GM12878 (cell line): Measurements from ENCODE around the gene TROAP. TPM values are rescaled to one million over a fixed set of nuclear protein-coding genes. Genes with fewer than 3 reads are reported as not detected.

Source experiments
- ATAC-seq: fragments of 200-7000 bp; cut with Tn5 transposase; 3 replicates; pipeline ENCODE4 v1.9.1; 2020; ENCODE audit warnings: mild to moderate bottlenecking, moderate library complexity
- BruUV-seq: library from RNA; stranded (reverse); fragments of 400-500 nt; replicated peaks from 2 replicates; lab custom pipeline; 2021; lab: Mats Ljungman, UMichigan
- CTCF ChIA-PET: fragments of 300-600 bp; sonication (Branson Sonifier 250); formaldehyde crosslinking; extraction: SDS; loops from one replicate; lab custom pipeline; 2021; ENCODE audit warnings: inconsistent platforms; lab: Yijun Ruan, JAX
- POLR2A ChIA-PET: fragments of 350-600 bp; formaldehyde crosslinking; extraction: SDS; loops from one replicate; lab custom pipeline; 2021; ENCODE audit warnings: inconsistent platforms; lab: Charles Lee
- RAD21 ChIA-PET: fragments of 300-600 bp; sonication (Branson Sonifier 250); formaldehyde crosslinking; loops from one replicate; lab custom pipeline; 2023; ENCODE audit warnings: antibody characterized with exemption; ENCODE audit not compliant: unreplicated experiment; lab: Charles Lee
- SMC1A ChIA-PET: fragments of 300-600 bp; sonication (Branson Sonifier 250); formaldehyde crosslinking; loops from one replicate; lab custom pipeline; 2023; ENCODE audit not compliant: unreplicated experiment, uncharacterized antibody; lab: Charles Lee
- DNase-seq: peaks from one replicate; pipeline ENCODE4 v3.0.0-alpha.2; 2011; ENCODE audit warnings: low read depth, low spot score
- FAIRE-seq: peaks from 3 replicates; lab custom pipeline; 2011; peaks lifted over from hg19 to GRCh38; lab: Jason Lieb, UNC
- H2AFZ ChIP-seq: 2 replicates; pipeline ENCODE4 v1.6.0; 2011; ENCODE audit warnings: low read depth, low read length, control low read depth; ENCODE audit not compliant: control insufficient read depth
- H3K27ac ChIP-seq: 2 replicates; pipeline ENCODE4 v1.5.1; 2011; ENCODE audit warnings: control low read depth; ENCODE audit not compliant: control insufficient read depth, insufficient read depth
- H3K27me3 ChIP-seq, 2 experiments: replicated peaks in 1 of 2; 2 replicates each; pipeline versions ENCODE4 v1.6.0 to v1.6.1; 2011; ENCODE audit warnings: low read length in 1 of 2; ENCODE audit not compliant: control insufficient read depth in 2 of 2, insufficient read depth in 2 of 2
- H3K36me3 ChIP-seq, 2 experiments: 2 replicates each; pipeline ENCODE4 v1.5.1; 2011; ENCODE audit warnings: low read length in 1 of 2; ENCODE audit not compliant: control insufficient read depth in 2 of 2, insufficient read depth in 2 of 2
- H3K4me1 ChIP-seq: 2 replicates; pipeline ENCODE4 v1.6.1; 2011; ENCODE audit warnings: mild to moderate bottlenecking, low read length, moderate library complexity, mixed read lengths; ENCODE audit not compliant: control insufficient read depth, insufficient read depth
- H3K4me2 ChIP-seq: 2 replicates; pipeline ENCODE4 v1.6.0; 2011; ENCODE audit warnings: control low read depth; ENCODE audit not compliant: control insufficient read depth, insufficient read depth
- H3K4me3 ChIP-seq: fragments of 200-600 bp; sonication (generic); 2 replicates; pipeline ENCODE4 v1.5.1; 2016
- H3K79me2 ChIP-seq: 2 replicates; pipeline ENCODE4 v1.6.0; 2011; ENCODE audit warnings: low read length; ENCODE audit not compliant: control insufficient read depth, insufficient read depth
- H3K9ac ChIP-seq: 2 replicates; pipeline ENCODE4 v1.8.0; 2011; ENCODE audit warnings: low read length, control low read depth, mixed read lengths; ENCODE audit not compliant: control insufficient read depth, insufficient read depth
- H3K9me3 ChIP-seq: replicated peaks from 3 replicates; pipeline ENCODE4 v1.5.1; 2011; ENCODE audit warnings: mild to moderate bottlenecking, low read length; ENCODE audit not compliant: control insufficient read depth, insufficient read depth
- H4K20me1 ChIP-seq: 2 replicates; pipeline ENCODE4 v1.6.0; 2011; ENCODE audit not compliant: control insufficient read depth, insufficient read depth
- ASH2L ChIP-seq: fragments of 300-600, 200-600 bp; sonication (generic); IDR thresholded peaks from 2 replicates; pipeline ENCODE4 v1.6.1; 2017; ENCODE audit warnings: low read depth, mild to moderate bottlenecking, borderline replicate concordance
- FOXM1 ChIP-seq: IDR thresholded peaks from 2 replicates; pipeline ENCODE4 v1.6.1; 2012; ENCODE audit warnings: low read depth, mild to moderate bottlenecking, inconsistent platforms, low read length, moderate library complexity
- GATAD2B ChIP-seq: fragments of 450-650 bp; conservative IDR thresholded peaks from 2 replicates; pipeline ENCODE4 v1.6.1; 2017; ENCODE audit warnings: low read depth, mild to moderate bottlenecking, moderate library complexity
- IKZF1 ChIP-seq: fragments of 450-650 bp; conservative IDR thresholded peaks from 2 replicates; pipeline ENCODE4 v1.6.1; 2017; ENCODE audit warnings: antibody characterized with exemption, mild to moderate bottlenecking
- LARP7 ChIP-seq: fragments of 450-650 bp; IDR thresholded peaks from 2 replicates; pipeline ENCODE4 v1.6.1; 2017; ENCODE audit warnings: mild to moderate bottlenecking
- NFYB ChIP-seq: IDR thresholded peaks from 2 replicates; pipeline ENCODE4 v1.6.1; 2011; ENCODE audit warnings: low read depth, mild to moderate bottlenecking, low read length, improper control_type of control experiment, moderate library complexity; ENCODE audit not compliant: insufficient read depth
- NR2C2 ChIP-seq: IDR thresholded peaks from 2 replicates; pipeline ENCODE4 v1.6.1; 2011; ENCODE audit warnings: borderline replicate concordance, low read depth; ENCODE audit not compliant: control insufficient read depth, insufficient read length
- NRF1 ChIP-seq: conservative IDR thresholded peaks from 2 replicates; pipeline ENCODE4 v1.6.1; 2011; ENCODE audit warnings: mild to moderate bottlenecking, low read depth, low read length, improper control_type of control experiment
- POLR2A ChIP-seq: IDR thresholded peaks from 2 replicates; pipeline ENCODE4 v1.6.1; 2011; ENCODE audit warnings: low read depth, mild to moderate bottlenecking, low read length
- SRF ChIP-seq, 2 experiments: IDR thresholded peaks; 2 replicates each; pipeline ENCODE4 v1.6.1; 2011; ENCODE audit warnings: low read depth in 2 of 2, low read length in 2 of 2, mild to moderate bottlenecking in 1 of 2, moderate library complexity in 1 of 2
- STAT3 ChIP-seq: IDR thresholded peaks from 2 replicates; pipeline ENCODE4 v1.6.1; 2011; ENCODE audit warnings: low read depth, low read length, improper control_type of control experiment
- TAF1 ChIP-seq: IDR thresholded peaks from 2 replicates; pipeline ENCODE4 v1.6.1; 2011; ENCODE audit warnings: mild to moderate bottlenecking, low read depth, low read length, borderline replicate concordance
- ZBED1 ChIP-seq: IDR thresholded peaks from 2 replicates; pipeline ENCODE4 v1.6.1; 2016; ENCODE audit warnings: borderline replicate concordance
- ZNF207 ChIP-seq: fragments of 450-650 bp; IDR thresholded peaks from 2 replicates; pipeline ENCODE4 v1.6.1; 2014; ENCODE audit warnings: antibody characterized with exemption, mild to moderate bottlenecking, borderline replicate concordance
- ZNF24 ChIP-seq: fragments of 450-650 bp; IDR thresholded peaks from 2 replicates; pipeline ENCODE4 v1.6.1; 2017; ENCODE audit warnings: antibody characterized with exemption, mild to moderate bottlenecking
- WGBS: methylation state at CpG from one replicate; pipeline ENCODE4 v1.1.6; 2016; ENCODE audit warnings: low lambda C conversion rate; ENCODE audit not compliant: insufficient replicate concordance, insufficient coverage; ENCODE audit errors: missing lambda C conversion rate; 5-methylcytosine and 5-hydroxymethylcytosine counted together
- in situ Hi-C: fragments of 300-500 bp; cut with MboI; formaldehyde crosslinking; loops from 9 replicates; pipeline ENCODE4 v1.14.3; 2018; ENCODE audit warnings: mixed read lengths
- intact Hi-C: fragments of 100-400 bp; cut with micrococcal nuclease; formaldehyde crosslinking; loops from one replicate; pipeline ENCODE4 v1.14.2; 2022; ENCODE audit not compliant: unreplicated experiment
- polyA plus RNA-seq, 11 experiments: library from polyadenylated mRNA; depleted of rRNA in 4 of 11; unstranded in 6 of 11; stranded (reverse) in 5 of 11; fragments of >200 nt; fragmentation: Nextera tagmentation in 4 of 11; fragmentation: Illumina TruSeq in 1 of 11; extraction: Ambion mirVana in 4 of 11; extraction: Trizol in 1 of 11; gene quantifications; 1 replicate in 1 of 11; 2 replicates in 10 of 11; pipeline versions ENCODE4 v1.2.1 to v1.2.3, GENCODE V29; 2011 to 2016; ENCODE audit warnings: inconsistent platforms in 2 of 11, missing spikeins in 2 of 11, low read depth in 1 of 11
- total RNA-seq, 4 experiments: library from RNA; depleted of rRNA in 3 of 4; stranded (reverse); fragments of >200 nt in 3 of 4; fragmentation: Illumina TruSeq in 1 of 4; extraction: Trizol in 1 of 4; gene quantifications; 2 replicates each; pipeline versions ENCODE4 v1.2.1 to v1.2.3, GENCODE V29; 2013 to 2021
- TF ChIP-seq, protein P1 (sequence below), 3 experiments: IDR thresholded peaks in 2 of 3; conservative IDR thresholded peaks in 1 of 3; 2 replicates each; pipeline ENCODE4 v1.5.1; 2011; ENCODE audit warnings: low read depth in 3 of 3, low read length in 3 of 3, mild to moderate bottlenecking in 3 of 3, control low read depth in 2 of 3, moderate library complexity in 2 of 3, inconsistent platforms in 1 of 3, mixed read lengths in 1 of 3; ENCODE audit not compliant: control insufficient read depth in 2 of 3, insufficient read depth in 1 of 3; ENCODE audit errors: extremely low read depth in 1 of 3
- TF ChIP-seq, protein P2 (sequence below): fragments of 450-650 bp; IDR thresholded peaks from 2 replicates; pipeline ENCODE4 v1.6.1; 2018; ENCODE audit warnings: borderline replicate concordance, mild to moderate bottlenecking; ENCODE audit not compliant: partially characterized antibody
- TF ChIP-seq, protein P3 (sequence below): fragments of 450-650 bp; IDR thresholded peaks from 2 replicates; pipeline ENCODE4 v1.6.1; 2016; ENCODE audit warnings: mild to moderate bottlenecking

The TROAP gene
- total and polyA plus RNA-seq, 10 of the 15 experiments (the other 5 are each of a cell fraction or from before 2014, with no cell fraction given): 26.8 to 93.7 (median 52.6) TPM

DNA sequence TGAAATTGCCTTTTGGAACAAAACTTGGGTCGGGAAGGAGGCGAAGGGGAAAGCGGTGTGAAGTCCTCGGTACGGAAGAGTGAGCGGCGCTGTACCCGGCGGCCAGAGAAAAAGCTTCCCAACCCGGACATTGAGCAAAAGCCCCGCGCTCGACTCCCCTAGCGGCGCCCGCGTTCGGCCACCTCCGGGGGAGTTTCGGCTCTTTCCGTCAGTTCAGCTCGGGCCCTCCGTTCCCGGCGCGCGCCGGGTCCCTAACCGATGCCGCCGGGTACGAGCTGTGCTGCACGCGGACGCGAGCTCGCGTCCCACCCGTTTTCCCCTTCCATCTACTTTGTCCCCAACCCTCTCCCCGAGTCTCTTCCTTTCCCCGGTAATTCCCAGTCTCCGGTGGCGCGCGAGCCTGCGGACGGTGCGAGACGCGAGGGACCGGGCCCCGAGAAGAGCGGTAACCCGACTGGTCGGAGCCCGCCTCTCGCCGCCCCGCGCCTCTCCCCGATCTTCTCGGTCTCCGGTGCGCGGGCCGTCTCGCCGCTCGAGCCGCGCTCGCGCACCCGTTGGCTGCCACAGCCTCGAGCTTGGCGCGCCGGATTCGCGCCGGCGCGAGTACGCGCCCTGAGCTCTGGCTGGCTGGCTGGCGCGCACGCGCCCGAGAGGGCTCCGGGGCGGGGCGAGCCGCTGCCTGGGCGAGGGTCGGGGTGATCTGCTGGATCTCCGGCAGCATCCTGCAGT, 43.8 kb downstream of the TROAP start:
- H3K79me2 ChIP-seq: peaks cover 59% of the 10 kb centered on the region
- no peaks in the 10 kb centered on the region for H4K20me1 ChIP-seq
- intact Hi-C loops (loop anchor here (2.0 to 5.0 kb wide), 3 partner anchors 62 to 340 kb away; partner anchors contain the start of gene FMNL3), in situ Hi-C loops (no loop called here)
- H3K27me3 ChIP-seq: no peaks in the 10 kb centered on the region
- ATAC-seq (peak; percentile 84), FAIRE-seq (no peak), DNase-seq (peak; percentile 73)
- H2AFZ ChIP-seq: peak overlapping the region; percentile 96
- ChIA-PET SMC1A (interaction anchor here (1.0 to 25.7 kb wide), 9 partner anchors 9 to 258 kb away, joined by 3 to 740 read pairs (median 6); no protein-coding TSS in a partner anchor), CTCF (interaction anchor here (0.6 to 18.7 kb wide), 20 partner anchors 9 to 383 kb away, joined by 3 to 712 read pairs (median 3); partner anchors contain the start of gene DNAJC22), RAD21 (interaction anchor here (0.7 to 5.5 kb wide), 31 partner anchors 9 to 338 kb away, joined by 3 to 33 read pairs (median 4); partner anchors contain the start of genes DNAJC22, TROAP and TUBA1B), POLR2A (interaction anchor here (0.6 to 3.3 kb wide), 24 partner anchors 8 to 375 kb away, joined by 3 to 30 read pairs (median 4); partner anchors contain the start of genes DNAJC22, PRPF40B, TMBIM6 and TROAP)
- no peaks in the 10 kb centered on the region for H3K9me3 ChIP-seq
- H3K4me1 ChIP-seq: peaks cover 16% of the 10 kb centered on the region
- H3K36me3 ChIP-seq: 0 out of 4 replicates have a peak, but pooled peaks cover 0 to 2% of the 10 kb centered on the region in 2 experiments
- peak overlapping the region; percentile 89 for H3K4me3 ChIP-seq
- BruUV-seq: no TSS peak
- H3K4me2 ChIP-seq: peak overlapping the region; percentile 76
- peak overlapping the region; percentile 97 for H3K27ac ChIP-seq
- WGBS: under 1% methylated on average over 73 of the region's 97 CpGs
- peak overlapping the region; percentile 97 for H3K9ac ChIP-seq
- TF ChIP-seq LARP7 (peak; percentile 94), NRF1 (peak; percentile 61), NFYB (peak; percentile 40; the same call in 1 of the 2 replicates), ZBED1 (no peak; the same call in 1 of the 2 replicates), IKZF1 (peak; percentile 75), POLR2A (peak; percentile 87), STAT3 (no peak), ASH2L (peak; percentile 82), ZNF24 (no peak), SRF (IDR thresholded peaks at IDR 0.05; ENCODE audit: low read depth in 2 of 2, low read length in 2 of 2) (no peak), TAF1 (peak; percentile 81), FOXM1 (no peak), ZNF207 (peak; percentile 86), GATAD2B (peak; percentile 73), NR2C2 (no peak)
- TF ChIP-seq, protein P1, sequence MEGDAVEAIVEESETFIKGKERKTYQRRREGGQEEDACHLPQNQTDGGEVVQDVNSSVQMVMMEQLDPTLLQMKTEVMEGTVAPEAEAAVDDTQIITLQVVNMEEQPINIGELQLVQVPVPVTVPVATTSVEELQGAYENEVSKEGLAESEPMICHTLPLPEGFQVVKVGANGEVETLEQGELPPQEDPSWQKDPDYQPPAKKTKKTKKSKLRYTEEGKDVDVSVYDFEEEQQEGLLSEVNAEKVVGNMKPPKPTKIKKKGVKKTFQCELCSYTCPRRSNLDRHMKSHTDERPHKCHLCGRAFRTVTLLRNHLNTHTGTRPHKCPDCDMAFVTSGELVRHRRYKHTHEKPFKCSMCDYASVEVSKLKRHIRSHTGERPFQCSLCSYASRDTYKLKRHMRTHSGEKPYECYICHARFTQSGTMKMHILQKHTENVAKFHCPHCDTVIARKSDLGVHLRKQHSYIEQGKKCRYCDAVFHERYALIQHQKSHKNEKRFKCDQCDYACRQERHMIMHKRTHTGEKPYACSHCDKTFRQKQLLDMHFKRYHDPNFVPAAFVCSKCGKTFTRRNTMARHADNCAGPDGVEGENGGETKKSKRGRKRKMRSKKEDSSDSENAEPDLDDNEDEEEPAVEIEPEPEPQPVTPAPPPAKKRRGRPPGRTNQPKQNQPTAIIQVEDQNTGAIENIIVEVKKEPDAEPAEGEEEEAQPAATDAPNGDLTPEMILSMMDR (IDR thresholded peaks at IDR 0.05 in 2 of 3, conservative IDR thresholded peaks at IDR 0.05 in 1 of 3; ENCODE audit: control insufficient read depth in 2 of 3, extremely low read depth in 1 of 3, insufficient read depth in 1 of 3, low read depth in 3 of 3, low read length in 3 of 3): peak in 2 of 3 experiments; percentile 8 to 10; a peak in 1 of 6 replicates
- TF ChIP-seq, protein P2, sequence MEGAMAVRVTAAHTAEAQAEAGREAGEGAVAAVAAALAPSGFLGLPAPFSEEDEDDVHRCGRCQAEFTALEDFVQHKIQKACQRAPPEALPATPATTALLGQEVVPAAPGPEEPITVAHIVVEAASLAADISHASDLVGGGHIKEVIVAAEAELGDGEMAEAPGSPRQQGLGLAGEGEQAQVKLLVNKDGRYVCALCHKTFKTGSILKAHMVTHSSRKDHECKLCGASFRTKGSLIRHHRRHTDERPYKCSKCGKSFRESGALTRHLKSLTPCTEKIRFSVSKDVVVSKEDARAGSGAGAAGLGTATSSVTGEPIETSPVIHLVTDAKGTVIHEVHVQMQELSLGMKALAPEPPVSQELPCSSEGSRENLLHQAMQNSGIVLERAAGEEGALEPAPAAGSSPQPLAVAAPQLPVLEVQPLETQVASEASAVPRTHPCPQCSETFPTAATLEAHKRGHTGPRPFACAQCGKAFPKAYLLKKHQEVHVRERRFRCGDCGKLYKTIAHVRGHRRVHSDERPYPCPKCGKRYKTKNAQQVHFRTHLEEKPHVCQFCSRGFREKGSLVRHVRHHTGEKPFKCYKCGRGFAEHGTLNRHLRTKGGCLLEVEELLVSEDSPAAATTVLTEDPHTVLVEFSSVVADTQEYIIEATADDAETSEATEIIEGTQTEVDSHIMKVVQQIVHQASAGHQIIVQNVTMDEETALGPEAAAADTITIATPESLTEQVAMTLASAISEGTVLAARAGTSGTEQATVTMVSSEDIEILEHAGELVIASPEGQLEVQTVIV: no peak
- TF ChIP-seq, protein P3, sequence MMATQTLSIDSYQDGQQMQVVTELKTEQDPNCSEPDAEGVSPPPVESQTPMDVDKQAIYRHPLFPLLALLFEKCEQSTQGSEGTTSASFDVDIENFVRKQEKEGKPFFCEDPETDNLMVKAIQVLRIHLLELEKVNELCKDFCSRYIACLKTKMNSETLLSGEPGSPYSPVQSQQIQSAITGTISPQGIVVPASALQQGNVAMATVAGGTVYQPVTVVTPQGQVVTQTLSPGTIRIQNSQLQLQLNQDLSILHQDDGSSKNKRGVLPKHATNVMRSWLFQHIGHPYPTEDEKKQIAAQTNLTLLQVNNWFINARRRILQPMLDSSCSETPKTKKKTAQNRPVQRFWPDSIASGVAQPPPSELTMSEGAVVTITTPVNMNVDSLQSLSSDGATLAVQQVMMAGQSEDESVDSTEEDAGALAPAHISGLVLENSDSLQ: no peak
